GM18868 (cell line): ENCODE measurements around the gene ADARB1.
"Not testable (repeated sequence)": the region's sequence is repeated elsewhere in the genome, so short reads cannot be mapped to it uniquely, and the experiment has no call there.

ENCODE experiments used
- ATAC-seq: cut with Tn5 transposase; IDR thresholded peaks from one replicate; pipeline ENCODE4 v1.9.1; 2021; ENCODE audit warnings: mild to moderate bottlenecking, moderate library complexity; ENCODE audit not compliant: unreplicated experiment

Gene ADARB1

GRCh38 chr21:45074048-45074817, at the start of gene ADARB1:
Gene ADARB1 (plus strand): TSS chr21:45074580. CDS start chr21:45171657, 97,077 bp downstream.
- ATAC-seq, result peak; percentile 63

GRCh38 chr21:45026066-45026745, 48.2 kb upstream of the ADARB1 start:
- no peak for ATAC-seq

- no peak for ATAC-seq
These were observed 47.6 kb upstream of the ADARB1 start for GRCh38 chr21:45026826-45027225.

- ATAC-seq, result no peak
These were observed 46.9 kb upstream of the ADARB1 start for GRCh38 chr21:45027241-45028196.

GRCh38 chr21:45028645-45029044, 45.7 kb upstream of the ADARB1 start:
- not testable (repeated sequence) for ATAC-seq

GRCh38 chr21:45029298-45029947, 45.0 kb upstream of the ADARB1 start:
- ATAC-seq, result no peak

- no peak for ATAC-seq
These were observed 44.3 kb upstream of the ADARB1 start for GRCh38 chr21:45029948-45030681.

GRCh38 chr21:45030682-45031570, 43.5 kb upstream of the ADARB1 start:
- no peak for ATAC-seq

- no peak for ATAC-seq
These were observed 42.7 kb upstream of the ADARB1 start for GRCh38 chr21:45031571-45032191.

- no peak for ATAC-seq
These were observed 42.0 kb upstream of the ADARB1 start for GRCh38 chr21:45032332-45032731.

GRCh38 chr21:45032977-45033710, 41.2 kb upstream of the ADARB1 start:
- ATAC-seq, result no peak

- no peak for ATAC-seq
These were observed 40.4 kb upstream of the ADARB1 start for GRCh38 chr21:45033791-45034555.

- ATAC-seq, result no peak
These were observed 39.6 kb upstream of the ADARB1 start for GRCh38 chr21:45034556-45035476.

- no peak for ATAC-seq
These were observed 38.9 kb upstream of the ADARB1 start for GRCh38 chr21:45035477-45035848.

GRCh38 chr21:45036630-45037029, 37.8 kb upstream of the ADARB1 start:
- ATAC-seq, result no peak

- no peak for ATAC-seq
These were observed 36.4 kb upstream of the ADARB1 start for GRCh38 chr21:45037986-45038385.
